Measurements from ENCODE around the gene AK5.
"Not testable (repeated sequence)": the region's sequence is repeated elsewhere in the genome, so short reads cannot be mapped to it uniquely, and the experiment has no call there.

The AK5 gene

DNA sequence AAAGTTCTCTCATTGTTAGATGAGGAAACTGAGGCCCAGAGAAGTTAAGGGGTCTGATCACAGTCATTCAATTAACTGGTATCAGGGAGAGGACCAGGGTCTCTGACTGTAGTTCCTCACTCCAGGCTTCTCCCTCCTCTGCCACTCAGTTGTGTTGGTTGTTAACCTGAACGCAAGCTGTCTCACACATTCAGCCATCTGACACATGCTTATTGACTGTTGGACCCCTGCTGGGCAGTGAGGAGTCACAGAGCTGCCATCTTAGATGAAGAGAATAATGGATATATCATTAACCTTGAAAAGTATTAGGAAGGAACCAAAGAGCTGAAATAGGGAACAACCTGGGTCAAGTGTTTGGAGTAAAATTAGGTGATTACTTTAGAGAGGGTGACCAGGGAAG, 205.8 kb downstream of the AK5 start:
- DNase-seq (ENCODE audit: low read depth in 1 of 2, low spot score in 1 of 2): no peak

DNA sequence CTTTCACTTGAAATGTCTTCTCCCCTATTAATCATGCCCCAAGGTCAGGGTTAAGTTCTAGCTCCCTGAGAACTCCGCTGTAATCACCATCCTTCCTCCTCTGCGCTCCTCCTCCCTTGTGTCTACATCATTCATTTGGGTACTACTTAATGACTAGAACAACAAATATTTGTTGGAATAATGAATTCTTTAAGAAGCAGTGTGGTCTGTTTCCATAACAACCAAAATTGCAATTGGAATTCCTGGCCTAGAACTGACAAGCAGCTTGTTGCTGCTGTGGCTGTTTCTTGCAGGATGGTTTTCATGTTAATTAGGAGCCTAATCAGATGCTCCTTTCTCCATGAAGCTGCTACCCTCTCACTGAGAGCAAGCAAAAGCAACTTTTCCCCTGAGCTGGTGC, 208.1 kb downstream of the AK5 start:
- DNase-seq (ENCODE audit: low read depth in 1 of 2, low spot score in 1 of 2): no peak

DNA sequence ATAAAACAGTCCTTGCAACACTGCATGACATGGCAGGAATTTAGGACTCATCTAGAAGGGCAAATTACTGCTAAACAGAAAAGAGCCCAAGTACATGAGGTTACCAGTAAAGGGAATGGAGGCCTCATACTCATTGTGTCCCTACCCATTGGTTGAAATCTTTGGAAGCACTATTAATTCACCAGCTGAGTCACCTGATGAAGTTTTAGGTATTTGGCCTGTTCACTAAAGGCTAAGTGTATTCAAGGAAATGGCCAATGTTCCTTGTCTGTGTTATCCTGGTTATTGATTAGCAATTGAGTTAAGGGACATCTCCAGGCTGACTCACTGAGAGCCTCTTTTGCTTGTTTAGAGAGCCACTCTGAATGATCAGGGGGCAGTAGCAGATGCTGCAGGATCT, 212.2 kb downstream of the AK5 start:
- no peak for DNase-seq (ENCODE audit: low read depth in 1 of 2, low spot score in 1 of 2)

DNA sequence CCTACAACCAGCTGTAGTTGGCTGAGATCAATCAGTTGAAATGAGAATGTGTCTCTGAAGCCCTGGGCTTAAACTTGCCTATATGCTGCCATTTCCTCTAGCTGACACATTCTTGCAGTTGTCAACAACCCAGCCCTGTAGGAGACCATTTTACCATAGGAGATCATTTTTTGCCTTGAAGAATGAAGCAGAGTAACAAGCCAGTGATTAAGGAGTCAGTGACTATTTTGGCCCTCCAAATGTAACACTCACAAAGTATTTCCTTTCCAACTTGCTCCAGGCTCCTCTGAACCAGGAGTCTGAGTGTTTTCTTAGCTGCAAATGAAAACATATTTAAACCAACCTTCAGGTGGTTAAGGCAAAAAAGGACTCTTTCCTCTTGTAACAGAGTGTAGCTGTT, 217.1 kb downstream of the AK5 start:
- no peak for DNase-seq (ENCODE audit: low read depth in 1 of 2, low spot score in 1 of 2)

DNA sequence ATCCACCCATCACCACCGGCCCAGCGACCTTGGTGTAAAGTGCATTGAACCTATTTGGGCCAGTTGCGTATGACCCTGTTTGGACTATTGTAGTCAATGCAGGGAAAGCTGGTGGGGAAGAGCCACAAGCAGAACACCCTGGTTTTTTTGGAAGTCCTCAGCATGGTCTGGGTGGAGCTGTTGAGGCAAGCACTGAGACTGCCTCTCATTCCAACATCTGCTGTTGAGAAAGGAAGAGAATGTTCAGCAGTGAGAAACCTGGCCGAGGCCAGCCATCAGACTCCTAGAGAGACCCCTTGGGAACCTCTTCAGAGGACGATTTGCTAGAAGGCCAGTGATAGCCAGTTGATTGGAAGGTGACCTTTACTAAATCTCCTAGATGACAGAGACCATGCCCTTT, 217.6 kb downstream of the AK5 start:
- no peak for DNase-seq (ENCODE audit: low read depth in 1 of 2, low spot score in 1 of 2)

DNA sequence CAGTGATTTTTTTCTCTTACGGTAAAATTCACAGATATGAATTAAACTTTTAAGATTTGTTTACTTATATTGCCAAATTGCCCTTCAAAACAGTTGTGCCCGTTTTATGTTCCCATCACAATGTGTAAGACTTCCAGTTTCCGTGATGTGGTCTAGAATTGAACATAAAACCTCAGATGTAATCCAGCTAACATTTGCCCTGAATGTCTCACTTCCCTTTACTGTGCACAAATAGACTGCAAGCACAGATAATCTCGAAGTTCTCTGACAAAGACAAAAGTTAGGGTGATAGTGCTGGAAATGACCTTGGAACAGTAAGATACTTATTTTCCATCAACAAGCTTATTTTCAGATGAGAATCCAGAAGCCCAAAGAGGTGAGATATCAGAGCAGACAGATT, 223.2 kb downstream of the AK5 start:
- DNase-seq (ENCODE audit: low read depth in 1 of 2, low spot score in 1 of 2): no peak

DNA sequence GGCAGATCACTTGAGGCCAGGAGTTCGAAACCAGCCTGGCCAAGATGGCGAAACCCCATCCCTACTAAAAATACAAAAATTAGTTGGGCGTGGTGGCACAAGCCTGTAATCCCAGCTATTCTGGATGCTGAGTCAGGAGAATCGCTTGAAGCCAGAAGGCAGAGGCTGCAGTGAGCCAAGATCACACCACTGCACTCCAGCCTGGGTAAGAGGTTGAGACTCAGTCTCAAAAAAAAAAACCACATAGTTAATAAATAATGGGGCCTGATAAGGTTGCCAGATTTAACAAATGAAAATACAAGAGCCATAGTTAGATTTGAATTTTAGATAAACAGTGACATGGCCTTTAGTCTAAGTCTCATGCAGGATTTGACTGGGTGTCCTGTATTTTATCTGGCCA, 225.0 kb downstream of the AK5 start:
- no peak for DNase-seq (ENCODE audit: low read depth in 1 of 2, low spot score in 1 of 2)

DNA sequence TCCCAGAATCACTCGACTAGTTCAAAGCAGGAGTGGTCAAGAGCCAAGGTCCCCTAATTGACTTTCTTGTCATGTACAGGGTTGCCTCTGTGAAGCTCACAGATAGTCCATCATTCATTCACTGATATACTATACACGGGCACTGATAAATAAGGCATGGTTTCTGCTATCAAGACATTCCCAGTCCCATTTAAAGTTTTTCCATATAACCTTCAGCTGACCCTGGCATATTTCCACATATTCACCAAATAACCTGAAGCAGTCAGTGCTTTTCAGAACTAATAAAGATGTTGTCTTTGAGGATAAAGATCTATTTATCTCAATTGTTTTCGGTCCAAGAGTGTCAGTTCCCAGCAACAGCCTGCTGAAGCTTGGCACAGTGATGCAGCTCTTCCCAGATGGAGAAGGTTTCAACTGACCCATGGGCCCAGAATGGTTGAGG, 227.3 kb downstream of the AK5 start:
- no peak for DNase-seq (ENCODE audit: low read depth in 1 of 2, low spot score in 1 of 2)

DNA sequence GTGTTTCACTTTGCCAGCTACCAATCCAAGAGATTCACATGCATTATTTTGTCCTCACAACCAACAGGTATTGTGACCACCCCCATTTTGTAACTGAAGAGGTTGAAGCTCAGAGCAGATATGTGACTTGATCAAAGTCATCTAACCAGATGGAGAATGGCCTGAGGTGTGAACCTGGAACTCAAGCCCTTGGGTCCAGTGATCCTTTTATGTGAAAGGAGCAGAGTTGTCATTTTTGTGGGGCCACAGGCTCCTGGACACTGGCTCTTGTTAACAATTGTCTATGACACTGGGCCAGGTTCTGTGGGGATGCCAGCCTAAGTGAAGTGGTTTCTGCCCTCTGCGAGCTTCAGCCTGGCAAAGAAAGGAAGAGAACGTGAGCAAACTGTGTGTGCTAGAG, 228.1 kb downstream of the AK5 start:
- DNase-seq (ENCODE audit: low read depth in 1 of 2, low spot score in 1 of 2): no peak

DNA sequence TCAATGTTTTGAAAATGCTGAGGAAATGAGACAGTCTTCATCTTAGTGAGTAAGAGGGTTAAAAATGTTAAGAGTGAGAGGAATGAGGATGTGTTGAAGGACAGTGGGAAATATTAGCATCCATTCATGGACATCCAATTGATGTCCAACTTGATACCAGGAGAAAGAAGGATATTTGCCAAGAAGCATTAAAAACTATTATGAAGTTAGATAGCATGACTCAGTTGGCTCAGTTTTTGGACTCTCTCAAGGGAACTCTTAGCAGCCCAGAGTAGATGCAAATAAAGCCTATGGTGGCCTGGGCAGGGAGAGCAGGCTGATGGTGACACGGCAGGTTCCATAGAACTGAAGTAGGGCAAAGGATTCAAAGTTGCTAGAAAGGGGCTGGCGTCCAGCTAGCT, 229.6 kb downstream of the AK5 start:
- no peak for DNase-seq (ENCODE audit: low read depth in 1 of 2, low spot score in 1 of 2)

DNA sequence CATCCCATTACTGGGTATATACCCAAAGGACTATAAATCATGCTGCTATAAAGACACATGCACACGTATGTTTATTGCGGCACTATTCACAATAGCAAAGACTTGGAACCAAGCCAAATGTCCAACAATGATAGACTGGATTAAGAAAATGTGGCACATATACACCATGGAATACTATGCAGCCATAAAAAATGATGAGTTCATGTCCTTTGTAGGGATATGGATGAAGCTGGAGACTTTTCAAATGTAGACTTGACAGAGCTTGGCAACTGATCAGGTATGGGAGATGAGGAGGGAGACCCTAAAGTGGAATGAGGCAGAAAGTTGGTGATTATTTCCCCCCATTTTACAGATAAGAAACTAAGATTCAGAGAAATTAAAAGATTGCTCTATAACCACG, 230.8 kb downstream of the AK5 start:
- DNase-seq (ENCODE audit: low read depth in 1 of 2, low spot score in 1 of 2): not testable (repeated sequence)

DNA sequence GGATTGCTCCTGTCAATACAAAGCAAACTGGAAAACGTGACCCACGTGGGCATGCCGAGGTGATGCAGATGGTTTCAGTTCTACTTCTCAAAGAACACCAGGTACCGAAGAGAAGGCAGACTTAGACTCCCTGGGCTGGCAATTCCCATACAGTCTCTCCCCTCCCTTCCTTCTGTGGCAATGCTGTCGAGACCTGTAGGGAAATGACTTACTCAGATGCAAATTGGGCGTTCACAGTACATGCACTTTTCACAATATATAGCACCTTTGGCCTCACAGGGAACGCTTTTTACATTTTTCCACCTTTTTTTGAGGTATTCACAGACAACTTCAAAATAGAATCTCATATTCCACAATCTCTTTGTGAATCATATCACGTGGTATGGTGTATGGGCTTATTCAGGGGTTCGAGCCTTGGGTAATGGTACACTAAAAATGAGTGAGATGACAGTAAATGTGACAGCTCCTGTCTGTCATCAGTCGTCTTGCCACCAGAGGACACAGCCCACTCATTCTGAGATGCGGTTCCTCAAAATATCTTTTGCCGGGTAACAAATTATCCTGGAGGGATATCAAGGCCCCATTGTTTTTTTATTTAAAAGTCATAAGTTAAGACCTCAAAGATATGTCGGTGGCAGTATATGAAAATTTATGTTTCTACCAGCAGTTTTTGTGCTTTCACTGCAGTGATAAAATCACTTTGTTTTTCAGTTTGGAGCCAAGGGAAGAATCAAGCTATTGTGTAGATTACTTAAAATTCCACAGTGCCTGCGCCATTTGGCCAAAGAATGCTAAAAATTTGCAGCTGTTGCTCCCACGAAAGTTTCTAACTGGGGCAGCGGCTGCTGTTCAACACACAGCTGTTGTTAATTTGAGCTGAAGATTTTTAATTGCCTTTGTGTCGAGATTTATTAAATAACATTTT, 232.3 kb downstream of the AK5 start:
- no peak for DNase-seq (ENCODE audit: low read depth in 1 of 2, low spot score in 1 of 2)

DNA sequence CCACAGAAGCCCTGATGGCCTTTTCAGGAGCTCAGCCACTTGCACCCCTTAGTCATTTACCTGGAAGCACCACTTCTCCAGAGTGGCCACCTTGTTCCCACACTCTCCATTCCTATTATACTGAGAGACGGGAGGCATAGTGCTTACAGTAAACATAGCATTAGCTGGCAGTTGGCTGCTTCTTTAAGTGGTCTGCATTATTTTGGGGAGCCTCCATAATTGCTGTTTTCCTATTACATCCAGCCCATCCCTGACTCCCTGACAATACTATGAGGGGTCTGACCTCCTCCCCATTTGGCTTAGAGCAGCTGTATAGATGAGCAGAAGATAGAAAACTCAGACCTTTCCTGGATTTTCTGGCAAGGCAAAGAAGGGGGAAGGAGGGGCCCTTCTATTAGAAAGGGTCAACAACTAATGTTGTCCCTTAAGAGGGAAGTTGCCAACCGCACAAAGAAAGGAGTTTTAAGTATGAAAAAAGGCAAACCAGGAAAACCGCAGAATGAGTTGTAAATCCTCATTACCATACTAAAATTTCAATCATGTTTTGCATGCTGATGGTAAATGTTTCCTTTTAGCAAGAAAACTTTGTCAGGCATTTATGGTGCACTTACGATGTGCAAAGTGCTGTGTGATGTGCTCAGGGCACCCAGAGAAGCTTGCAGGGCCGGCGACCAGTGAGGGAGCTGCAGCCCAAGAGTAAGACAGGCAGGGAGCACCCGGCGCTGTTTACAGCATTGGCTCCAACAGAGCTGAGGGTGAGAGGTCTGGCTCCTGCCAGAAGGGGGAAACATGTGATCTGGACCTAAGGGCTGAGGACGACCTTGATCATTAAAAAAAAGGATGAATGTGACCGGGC, 233.3 kb downstream of the AK5 start:
- DNase-seq (ENCODE audit: low read depth in 1 of 2, low spot score in 1 of 2): no peak

DNA sequence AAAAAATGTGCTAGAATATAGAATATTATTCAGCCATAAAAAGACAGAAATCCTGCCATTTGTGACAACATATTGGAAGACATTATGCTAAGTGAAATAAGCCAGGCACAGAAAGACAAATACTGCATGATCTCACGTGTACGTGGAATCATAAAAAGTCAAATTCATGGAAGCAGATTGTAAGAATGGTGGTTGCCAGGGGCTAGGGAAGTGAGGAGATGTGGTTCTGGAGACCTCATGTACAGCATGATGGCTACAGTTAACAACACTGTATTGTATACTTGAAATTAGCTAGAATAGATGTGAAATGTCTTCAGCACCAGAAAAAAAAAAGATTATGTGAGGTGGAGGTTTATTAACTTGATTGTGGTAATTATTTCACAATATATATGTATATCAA, 234.3 kb downstream of the AK5 start:
- DNase-seq (ENCODE audit: low read depth in 1 of 2, low spot score in 1 of 2): no peak

DNA sequence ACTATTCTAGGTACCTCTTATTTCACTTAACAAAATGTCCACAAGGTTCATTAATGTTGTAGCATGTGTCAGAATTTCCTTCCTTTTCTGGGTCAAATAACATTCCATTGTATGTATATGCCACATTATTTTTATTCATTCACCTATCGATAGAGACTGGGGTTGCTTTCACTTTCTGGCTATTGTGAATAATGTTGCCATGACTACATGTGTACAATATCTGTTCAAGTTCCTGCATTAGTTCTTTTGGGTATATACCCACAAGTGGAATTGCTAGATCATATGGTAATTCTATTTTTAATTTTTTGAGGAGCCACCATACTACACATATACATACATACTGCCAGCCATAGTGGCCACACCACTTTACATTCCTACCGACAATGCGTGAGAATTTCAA, 242.2 kb downstream of the AK5 start:
- no peak for DNase-seq (ENCODE audit: low read depth in 1 of 2, low spot score in 1 of 2)

DNA sequence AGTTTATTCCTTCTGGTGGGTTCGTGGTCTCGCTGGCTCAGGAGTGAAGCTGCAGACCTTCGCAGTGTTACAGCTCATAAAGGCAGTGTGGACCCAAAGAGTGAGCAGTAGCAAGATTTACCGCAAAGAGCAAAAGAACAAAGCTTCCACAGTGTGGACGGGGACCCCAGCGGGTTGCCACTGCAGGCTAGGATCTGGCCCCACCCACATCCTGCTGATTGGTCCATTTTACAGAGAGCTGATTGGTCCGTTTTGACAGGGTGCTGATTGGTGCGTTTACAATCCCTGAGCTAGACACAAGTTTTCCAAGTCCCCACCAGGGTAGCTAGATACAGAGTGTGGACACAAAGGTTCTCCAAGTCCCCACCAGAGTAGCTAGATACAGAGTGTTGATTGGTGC, 249.3 kb downstream of the AK5 start:
- not testable (repeated sequence) for DNase-seq (ENCODE audit: low read depth in 1 of 2, low spot score in 1 of 2)

DNA sequence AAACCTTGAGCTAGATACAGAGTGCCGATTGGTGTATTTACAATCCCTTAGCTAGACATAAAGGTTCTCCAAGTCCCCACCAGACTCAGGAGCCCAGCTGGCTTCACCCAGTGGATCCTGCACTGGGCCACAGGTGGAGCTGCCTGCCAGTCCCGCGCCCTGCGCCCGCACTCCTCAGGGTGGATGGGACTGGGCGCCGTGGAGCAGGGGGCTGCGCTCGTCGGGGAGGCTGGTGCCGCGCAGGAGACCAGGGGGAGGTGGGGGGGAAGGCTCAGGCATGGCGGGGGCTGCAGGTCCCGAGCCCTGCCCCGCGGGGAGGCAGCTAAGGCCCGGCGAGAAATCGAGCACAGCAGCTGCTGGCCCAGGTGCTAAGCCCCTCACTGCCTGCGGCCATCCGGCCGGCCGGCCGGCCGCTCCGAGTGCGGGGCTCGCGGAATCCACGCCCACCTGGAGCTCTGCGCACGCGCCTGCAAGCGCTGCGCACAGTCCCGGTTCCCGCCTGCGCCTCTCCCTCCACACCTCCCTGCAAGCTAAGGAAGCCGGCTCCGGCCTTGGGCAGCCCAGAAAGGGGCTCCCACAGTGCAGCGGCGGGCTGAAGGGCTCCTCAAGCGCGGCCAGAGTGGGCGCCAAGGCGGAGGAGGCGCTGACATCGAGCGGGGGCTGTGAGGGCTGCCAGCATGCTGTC, 249.9 kb downstream of the AK5 start:
- DNase-seq (ENCODE audit: low read depth in 1 of 2, low spot score in 1 of 2): not testable (repeated sequence)

DNA sequence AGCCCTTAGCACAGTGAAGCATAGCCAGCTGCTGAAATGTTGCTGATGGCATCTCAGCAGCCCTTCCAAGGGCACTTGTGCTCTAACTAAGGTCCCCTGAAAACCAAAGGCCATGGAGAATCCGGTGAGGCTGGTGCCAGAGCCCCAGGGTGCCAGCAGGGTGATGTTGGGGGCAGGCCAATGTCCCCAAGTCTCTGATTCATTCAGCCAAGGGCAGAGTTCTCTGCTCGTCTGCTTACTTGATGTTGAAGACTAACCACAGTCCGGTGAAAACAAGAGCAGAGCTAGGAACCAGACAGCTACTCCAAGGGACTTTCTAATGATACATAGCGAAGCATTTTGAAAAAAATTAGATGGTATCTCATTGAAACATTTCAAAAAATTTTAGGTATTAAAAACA, 250.8 kb downstream of the AK5 start:
- no peak for DNase-seq (ENCODE audit: low read depth in 1 of 2, low spot score in 1 of 2)

DNA sequence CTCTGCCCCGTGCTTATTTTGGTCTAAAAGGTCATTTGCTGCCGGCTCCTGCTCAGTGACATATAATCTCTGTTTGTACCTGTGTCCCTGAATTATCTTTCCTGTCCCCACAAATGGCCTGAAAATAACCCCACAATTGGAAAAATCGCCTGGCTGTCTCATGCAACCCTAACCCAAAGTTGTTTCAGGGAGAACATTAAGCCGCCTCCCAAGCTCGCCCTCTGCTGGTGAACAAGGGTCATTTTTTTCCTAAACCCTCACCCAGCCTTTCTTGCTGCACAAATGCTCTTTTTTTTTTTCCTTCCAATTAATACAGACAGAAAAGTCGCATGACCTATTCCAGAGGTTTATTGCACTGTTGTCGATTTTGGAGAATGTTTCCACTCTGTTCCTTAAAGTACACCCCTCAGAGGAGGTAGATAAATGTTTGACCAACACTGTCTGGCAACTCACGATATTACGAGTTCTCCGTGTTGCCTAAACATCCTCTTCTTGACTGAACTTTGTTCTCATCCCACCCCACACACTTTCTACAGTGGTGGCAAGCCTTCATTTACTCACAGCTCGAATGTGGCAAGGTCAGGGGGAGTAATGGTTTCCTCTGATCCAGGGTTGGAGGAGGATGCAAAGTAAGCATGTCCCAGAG, 252.0 kb downstream of the AK5 start:
- peak; percentile 20 to 32 for DNase-seq (ENCODE audit: low read depth in 1 of 2, low spot score in 1 of 2)

DNA sequence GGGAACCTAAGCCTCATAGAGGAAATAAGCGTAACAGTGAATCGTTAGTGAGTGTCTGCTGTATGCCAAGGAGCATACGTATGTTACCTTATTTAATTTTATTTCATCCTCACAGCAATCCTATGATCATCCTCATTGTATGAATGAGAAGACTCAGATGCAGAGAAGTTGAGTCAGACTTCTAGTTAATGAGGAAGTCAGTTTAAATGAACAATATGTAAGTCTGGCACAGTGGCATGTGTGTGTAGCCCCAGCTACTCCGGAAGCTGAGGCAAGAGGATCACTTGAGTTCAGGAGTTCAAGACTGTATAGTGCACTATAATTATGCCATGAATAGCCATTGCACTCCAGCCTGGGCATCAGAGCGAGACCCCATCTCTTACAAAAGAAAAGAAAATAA, 252.6 kb downstream of the AK5 start:
- no peak for DNase-seq (ENCODE audit: low read depth in 1 of 2, low spot score in 1 of 2)

DNA sequence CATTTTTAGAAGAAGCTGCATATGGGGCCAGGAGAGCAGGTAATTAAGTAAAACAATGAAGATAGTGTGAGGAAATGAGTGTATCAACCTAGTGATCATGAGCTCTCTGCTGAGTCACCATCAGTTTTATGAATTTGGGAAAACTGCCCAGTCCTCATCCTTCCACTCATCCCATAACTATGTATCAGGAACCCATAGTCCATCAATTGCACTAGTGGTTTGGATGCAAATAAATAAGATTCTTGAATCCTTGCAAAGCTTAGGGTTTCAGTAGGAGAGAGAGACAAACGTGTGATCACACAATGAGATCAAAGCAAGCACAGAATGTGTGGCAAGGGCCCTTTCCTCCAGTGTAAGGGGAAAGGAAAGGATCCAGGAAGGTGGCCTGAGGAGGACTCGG, 255.0 kb downstream of the AK5 start:
- DNase-seq (ENCODE audit: low read depth in 1 of 2, low spot score in 1 of 2): no peak
